GM23248 (cell line): Measurements from ENCODE around the gene SH3TC2.

Source experiments
- EZH2 ChIP-seq: fragments of 200-600 bp; sonication (generic); IDR thresholded peaks from 2 replicates; pipeline ENCODE4 v1.6.1; 2018; ENCODE audit warnings: antibody characterized with exemption, mild to moderate bottlenecking; ENCODE audit not compliant: insufficient read depth, poor library complexity, severe bottlenecking
- EZH2phosphoT487 ChIP-seq: fragments of 200-600 bp; sonication (generic); IDR thresholded peaks from 2 replicates; pipeline ENCODE4 v1.6.1; 2018; ENCODE audit warnings: antibody characterized with exemption, moderate library complexity, mild to moderate bottlenecking, low read depth; ENCODE audit not compliant: insufficient read depth

DNA sequence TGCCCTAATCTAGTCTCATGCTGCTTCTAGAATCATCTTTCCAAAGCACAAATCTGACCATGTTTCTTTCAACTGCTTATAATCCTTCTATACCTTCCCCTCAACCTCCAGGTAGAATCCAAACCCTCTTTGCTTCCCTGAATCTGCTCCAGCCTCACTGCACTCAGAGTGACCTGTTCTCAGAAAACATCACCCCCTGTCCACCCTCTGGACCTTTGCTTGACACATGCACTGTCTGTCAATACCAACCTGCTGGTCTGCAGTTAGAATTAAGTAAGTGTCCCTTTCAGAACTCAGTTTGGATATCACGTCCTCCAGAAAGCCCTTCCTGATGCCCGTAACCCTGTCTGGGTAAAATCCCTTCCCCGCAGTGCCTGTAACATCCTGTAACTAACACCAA, 63.1 kb downstream of the SH3TC2 start:
- TF ChIP-seq EZH2 (no peak), EZH2phosphoT487 (no peak)
